GM23248 (cell line): Measurements from ENCODE around the gene PTPRD.

Experiments
- EZH2 ChIP-seq: fragments of 200-600 bp; sonication (generic); IDR thresholded peaks from 2 replicates; pipeline ENCODE4 v1.6.1; 2018; ENCODE audit warnings: antibody characterized with exemption, mild to moderate bottlenecking; ENCODE audit not compliant: insufficient read depth, poor library complexity, severe bottlenecking
- EZH2phosphoT487 ChIP-seq: fragments of 200-600 bp; sonication (generic); IDR thresholded peaks from 2 replicates; pipeline ENCODE4 v1.6.1; 2018; ENCODE audit warnings: antibody characterized with exemption, moderate library complexity, mild to moderate bottlenecking, low read depth; ENCODE audit not compliant: insufficient read depth

DNA sequence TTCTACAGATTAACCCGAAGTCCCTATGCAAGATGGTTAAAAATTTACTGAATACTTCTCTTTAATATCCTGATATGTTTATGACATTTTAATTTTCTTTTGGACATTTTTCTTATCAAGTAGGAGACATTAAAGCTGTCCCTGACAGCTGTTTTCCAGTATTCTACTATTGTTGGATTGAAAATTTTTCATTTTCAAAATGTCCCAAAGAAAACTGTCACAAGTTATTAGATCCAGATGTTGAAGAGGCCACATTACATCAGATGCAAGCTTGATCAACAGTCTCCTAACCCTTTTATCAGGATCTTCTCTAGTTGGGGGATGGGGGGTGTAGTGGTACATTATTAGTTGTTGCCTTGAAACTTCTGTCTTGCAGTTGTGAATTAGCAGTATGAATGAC, 1410.5 kb downstream of the PTPRD start:
- TF ChIP-seq EZH2 (no peak), EZH2phosphoT487 (no peak)
